SIG-M5 (cell line): Measurements from ENCODE around the gene EFEMP2.
"Not testable (repeated sequence)": the region's sequence is repeated elsewhere in the genome, so short reads cannot be mapped to it uniquely, and the experiment has no call there.

Source experiments
- DNase-seq: peaks from one replicate; lab custom pipeline; 2025; lab: John Stamatoyannopoulos, UW

Gene EFEMP2

GRCh38 chr11:65854852-65855837 lies 17.5 kb downstream of the EFEMP2 start:
- no peak for DNase-seq

GRCh38 chr11:65854161-65854592 lies 18.4 kb downstream of the EFEMP2 start:
- DNase-seq, result no peak

GRCh38 chr11:65853246-65853979 lies 19.2 kb downstream of the EFEMP2 start:
- no peak for DNase-seq

- no peak for DNase-seq
Observed at GRCh38 chr11:65852508-65853245, 19.9 kb downstream of the EFEMP2 start.

- no peak for DNase-seq
Observed at GRCh38 chr11:65851811-65852507, 20.6 kb downstream of the EFEMP2 start.

- DNase-seq, result no peak
Observed at GRCh38 chr11:65851083-65851579, 21.5 kb downstream of the EFEMP2 start.

- no peak for DNase-seq
Observed at GRCh38 chr11:65850217-65851082, 22.1 kb downstream of the EFEMP2 start.

GRCh38 chr11:65849771-65850216 lies 22.8 kb downstream of the EFEMP2 start:
- DNase-seq, result no peak

GRCh38 chr11:65849366-65849765 lies 23.2 kb downstream of the EFEMP2 start:
- no peak for DNase-seq

- not testable (repeated sequence) for DNase-seq
Observed at GRCh38 chr11:65848693-65849092, 23.9 kb downstream of the EFEMP2 start.

GRCh38 chr11:65847746-65848145 lies 24.9 kb downstream of the EFEMP2 start:
- no peak for DNase-seq

GRCh38 chr11:65844231-65844872 lies 28.2 kb downstream of the EFEMP2 start:
- DNase-seq, result no peak

- no peak for DNase-seq
Observed at GRCh38 chr11:65843811-65844210, 28.8 kb downstream of the EFEMP2 start.

GRCh38 chr11:65842144-65842543 lies 30.5 kb downstream of the EFEMP2 start:
- DNase-seq, result no peak

GRCh38 chr11:65834202-65834601 lies 38.4 kb downstream of the EFEMP2 start:
- no peak for DNase-seq

- DNase-seq, result no peak
Observed at GRCh38 chr11:65833297-65834030, 39.1 kb downstream of the EFEMP2 start, which contains the start of gene SNX32. TSS of gene SNX32 (plus strand) at chr11:65833963. CDS start at chr11:65834066, 103 bp downstream.

- DNase-seq, result not testable (repeated sequence)
Observed at GRCh38 chr11:65832231-65832630, 40.4 kb downstream of the EFEMP2 start.

GRCh38 chr11:65829459-65829858 lies 43.1 kb downstream of the EFEMP2 start:
- no peak for DNase-seq
